ENCODE measurements around the gene ADARB2. TPM values are rescaled to one million over a fixed set of nuclear protein-coding genes. Genes with fewer than 3 reads are reported as not detected.

Gene ADARB2
- total RNA-seq, 2 donors from 2014 or later = 8.0 to 12.2 TPM

DNA sequence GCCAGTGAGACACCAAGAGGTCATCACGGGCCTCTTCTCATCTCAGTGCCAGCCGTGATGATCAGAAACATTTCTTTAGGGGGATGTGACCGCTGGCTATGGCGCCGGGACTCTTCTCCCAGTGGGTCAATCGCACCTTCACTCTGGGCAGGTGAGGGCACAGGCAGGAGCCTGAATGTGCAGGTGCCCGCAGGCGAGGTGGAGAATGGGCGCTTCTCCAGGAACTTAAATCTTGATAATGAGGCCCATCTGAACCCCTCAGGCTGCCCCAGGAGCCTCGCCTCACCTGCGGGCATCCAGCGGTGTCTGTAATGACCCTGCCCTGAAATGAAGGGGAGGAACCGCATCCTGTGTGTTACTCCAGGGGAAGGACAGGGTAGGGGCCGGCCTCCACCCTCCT is 204.7 kb downstream of the ADARB2 start:
- no peak overlapping the region for H3K4me3 ChIP-seq
- H3K9me3 ChIP-seq = no peaks in the 10 kb centered on the region
- no peak for ATAC-seq
- intact Hi-C loops (cut with DNase I) = no loop called here
- TF ChIP-seq POLR2A (IDR thresholded peaks at IDR 0.05) = no peak
- TF ChIP-seq, protein P1, sequence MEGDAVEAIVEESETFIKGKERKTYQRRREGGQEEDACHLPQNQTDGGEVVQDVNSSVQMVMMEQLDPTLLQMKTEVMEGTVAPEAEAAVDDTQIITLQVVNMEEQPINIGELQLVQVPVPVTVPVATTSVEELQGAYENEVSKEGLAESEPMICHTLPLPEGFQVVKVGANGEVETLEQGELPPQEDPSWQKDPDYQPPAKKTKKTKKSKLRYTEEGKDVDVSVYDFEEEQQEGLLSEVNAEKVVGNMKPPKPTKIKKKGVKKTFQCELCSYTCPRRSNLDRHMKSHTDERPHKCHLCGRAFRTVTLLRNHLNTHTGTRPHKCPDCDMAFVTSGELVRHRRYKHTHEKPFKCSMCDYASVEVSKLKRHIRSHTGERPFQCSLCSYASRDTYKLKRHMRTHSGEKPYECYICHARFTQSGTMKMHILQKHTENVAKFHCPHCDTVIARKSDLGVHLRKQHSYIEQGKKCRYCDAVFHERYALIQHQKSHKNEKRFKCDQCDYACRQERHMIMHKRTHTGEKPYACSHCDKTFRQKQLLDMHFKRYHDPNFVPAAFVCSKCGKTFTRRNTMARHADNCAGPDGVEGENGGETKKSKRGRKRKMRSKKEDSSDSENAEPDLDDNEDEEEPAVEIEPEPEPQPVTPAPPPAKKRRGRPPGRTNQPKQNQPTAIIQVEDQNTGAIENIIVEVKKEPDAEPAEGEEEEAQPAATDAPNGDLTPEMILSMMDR (IDR thresholded peaks at IDR 0.05) = no peak
- H3K4me1 ChIP-seq = no peaks in the 10 kb centered on the region
- WGBS, 2 donors = 68 to 74% methylated on average over 8 to 14 of the region's 14 CpGs
- no peak overlapping the region for H3K27ac ChIP-seq
- H3K36me3 ChIP-seq (replicated peaks in 1 of 2; ENCODE audit: insufficient read depth in 1 of 2, low read depth in 2 of 2) = no peaks in the 10 kb centered on the region
- DNase-seq = no peak
- no peaks in the 10 kb centered on the region for H3K27me3 ChIP-seq

DNA sequence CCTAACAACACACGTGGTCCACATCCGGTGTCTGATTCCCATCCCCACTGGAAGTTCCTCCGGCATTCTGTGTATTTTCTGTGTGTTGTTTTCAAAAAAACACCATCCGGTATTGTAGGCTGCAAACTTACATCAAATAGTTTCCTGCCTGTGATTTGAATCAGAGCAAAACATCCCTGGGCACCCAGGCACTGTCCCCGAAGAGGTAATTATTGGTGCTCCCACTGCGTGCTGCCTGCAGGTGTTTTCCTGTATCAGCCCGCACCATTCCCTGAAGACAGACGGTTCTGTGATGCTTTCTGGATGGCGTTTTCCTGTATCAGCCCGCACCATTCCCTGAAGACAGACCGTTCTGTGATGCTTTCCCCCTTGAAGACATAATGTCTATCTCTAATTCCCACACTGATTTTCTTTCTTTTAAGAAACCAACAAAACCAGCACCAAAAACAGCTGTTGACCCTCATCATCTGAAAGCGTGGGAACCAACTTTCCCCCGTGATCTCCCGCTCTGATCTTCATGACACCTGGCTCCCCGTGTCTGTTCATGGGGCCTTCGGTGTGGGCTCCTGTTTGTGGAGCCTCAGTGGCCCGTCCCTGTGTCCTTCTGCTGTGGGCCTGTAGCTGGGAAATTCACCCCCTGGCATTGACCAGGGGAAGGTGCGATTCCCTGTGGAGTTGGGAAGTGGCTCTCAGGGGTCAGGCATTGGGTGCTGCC is 205.3 kb downstream of the ADARB2 start:
- TF ChIP-seq POLR2A (IDR thresholded peaks at IDR 0.05) = no peak
- TF ChIP-seq, protein P1 (IDR thresholded peaks at IDR 0.05) = no peak
- Histone ChIP-seq H3K27ac (no peak overlapping the region), H3K4me1 (no peaks in the 10 kb centered on the region), H3K36me3 (replicated peaks in 1 of 2; ENCODE audit: insufficient read depth in 1 of 2, low read depth in 2 of 2) (no peaks in the 10 kb centered on the region), H3K27me3 (no peaks in the 10 kb centered on the region), H3K4me3 (no peak overlapping the region), H3K9me3 (no peaks in the 10 kb centered on the region)
- 68 to 72% methylated on average over 17 to 18 of the region's 18 CpGs for WGBS, 2 donors
- DNase-seq = no peak
- ATAC-seq = no peak
- intact Hi-C loops (cut with DNase I) = no loop called here

DNA sequence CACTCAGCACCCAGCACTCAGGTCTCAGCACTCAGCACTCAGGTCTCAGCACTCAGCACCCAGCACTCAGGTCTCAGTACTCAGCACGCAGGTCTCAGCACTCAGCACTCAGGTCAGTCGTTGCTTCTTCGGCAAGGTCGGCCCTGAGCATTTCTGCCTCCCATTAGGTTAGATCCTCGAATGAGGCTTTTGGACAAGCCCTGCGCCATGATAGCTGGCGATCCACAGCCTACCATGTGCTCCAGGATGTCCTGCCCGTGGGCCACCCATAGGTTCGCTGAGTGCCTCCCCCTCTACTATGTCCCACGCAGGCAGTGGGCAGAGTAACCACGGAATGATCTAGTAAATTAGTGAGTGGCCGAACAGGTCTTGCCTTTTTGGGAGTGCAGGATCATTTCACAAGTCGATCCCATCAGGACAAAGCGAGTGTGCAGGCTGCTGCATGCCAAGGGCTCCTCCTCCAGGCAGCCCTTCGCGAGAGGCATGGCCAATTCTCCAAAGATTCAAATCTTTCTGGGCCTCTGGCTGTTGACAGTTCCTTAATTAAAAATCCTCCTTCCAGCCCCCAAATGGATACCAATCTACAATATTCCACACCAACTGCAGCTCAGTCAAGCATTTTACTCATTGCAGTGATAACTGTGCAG is 206.3 kb downstream of the ADARB2 start:
- ATAC-seq (no peak), DNase-seq (no peak)
- 68 to 75% methylated on average over 9 to 16 of the region's 16 CpGs for WGBS, 2 donors
- H3K4me1 ChIP-seq = no peaks in the 10 kb centered on the region
- no peaks in the 10 kb centered on the region for H3K27me3 ChIP-seq
- H3K4me3 ChIP-seq = no peak overlapping the region
- intact Hi-C loops (cut with DNase I) = no loop called here
- TF ChIP-seq, protein P1 (IDR thresholded peaks at IDR 0.05) = no peak
- TF ChIP-seq POLR2A (IDR thresholded peaks at IDR 0.05) = no peak
- H3K36me3 ChIP-seq (replicated peaks in 1 of 2; ENCODE audit: insufficient read depth in 1 of 2, low read depth in 2 of 2) = no peaks in the 10 kb centered on the region
- H3K9me3 ChIP-seq = no peaks in the 10 kb centered on the region
- H3K27ac ChIP-seq = no peak overlapping the region

DNA sequence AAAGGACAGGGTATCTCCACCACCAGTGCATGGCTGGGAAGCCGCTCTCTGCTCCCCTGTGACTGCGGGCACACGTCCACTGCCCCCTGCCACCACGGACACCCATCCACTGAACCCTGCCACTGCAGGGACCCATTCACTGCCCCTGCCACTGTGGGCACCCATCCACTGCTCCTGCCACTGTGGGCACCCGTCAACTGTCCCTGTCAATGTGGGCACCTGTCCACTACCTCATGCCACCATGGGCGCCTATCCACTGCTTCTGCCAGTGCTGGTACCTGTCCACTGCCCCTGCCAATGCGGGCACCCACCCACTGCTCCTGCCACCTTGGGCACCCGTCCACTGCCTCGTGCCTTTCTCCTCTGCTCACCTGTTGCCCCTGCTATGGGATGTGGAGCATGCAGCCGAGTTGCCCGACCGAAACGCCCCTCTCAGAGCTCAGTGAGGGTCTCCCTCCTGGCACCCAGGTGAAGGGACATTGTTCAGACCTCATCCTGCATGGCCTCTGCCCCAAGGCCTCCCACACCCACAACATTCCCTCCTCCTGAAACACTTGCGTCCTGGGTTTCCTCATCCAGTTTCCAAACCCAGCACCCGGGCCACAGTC is 207.4 kb downstream of the ADARB2 start:
- DNase-seq (no peak), ATAC-seq (no peak)
- Histone ChIP-seq H3K27me3 (no peaks in the 10 kb centered on the region), H3K9me3 (no peaks in the 10 kb centered on the region), H3K4me1 (no peaks in the 10 kb centered on the region), H3K36me3 (replicated peaks in 1 of 2; ENCODE audit: insufficient read depth in 1 of 2, low read depth in 2 of 2) (no peaks in the 10 kb centered on the region), H3K4me3 (no peak overlapping the region), H3K27ac (no peak overlapping the region)
- 71 to 74% methylated on average over 15 of the region's 15 CpGs for WGBS, 2 donors
- intact Hi-C loops (cut with DNase I) = no loop called here
- TF ChIP-seq, protein P1 (IDR thresholded peaks at IDR 0.05) = no peak
- no peak for TF ChIP-seq POLR2A (IDR thresholded peaks at IDR 0.05)
